DMS53 treated with DMSO at 0.1 percent for 48 hours (cell line): ENCODE data around the gene C19orf38.
"Not testable (repeated sequence)": the region's sequence is repeated elsewhere in the genome, so short reads cannot be mapped to it uniquely, and the experiment has no call there.

Experiments
- DNase-seq: peaks from one replicate; lab custom pipeline; 2025; ENCODE audit not compliant: unreplicated experiment; lab: John Stamatoyannopoulos, UW

The C19orf38 gene

GRCh38 chr19:10846500-10847202, 1.6 kb upstream of the C19orf38 start:
- DNase-seq = no peak

- no peak for DNase-seq
These were observed 2.4 kb downstream of the C19orf38 start for GRCh38 chr19:10850631-10851030.

- no peak for DNase-seq
These were observed 4.0 kb downstream of the C19orf38 start for GRCh38 chr19:10852098-10852800.

GRCh38 chr19:10852941-10853340, 4.7 kb downstream of the C19orf38 start:
- no peak for DNase-seq

GRCh38 chr19:10854350-10855089, 6.3 kb downstream of the C19orf38 start:
- no peak for DNase-seq

- DNase-seq = no peak
These were observed 7.8 kb downstream of the C19orf38 start for GRCh38 chr19:10855879-10856522.

- DNase-seq = not testable (repeated sequence)
These were observed 8.7 kb downstream of the C19orf38 start for GRCh38 chr19:10856899-10857298.

- no peak for DNase-seq
These were observed 10.1 kb downstream of the C19orf38 start for GRCh38 chr19:10858204-10858828.

GRCh38 chr19:10861103-10861651, 13.0 kb downstream of the C19orf38 start:
- DNase-seq = no peak

- DNase-seq = no peak
These were observed 14.4 kb downstream of the C19orf38 start for GRCh38 chr19:10862561-10863106.

- DNase-seq = no peak
These were observed 15.0 kb downstream of the C19orf38 start for GRCh38 chr19:10863107-10863717.

GRCh38 chr19:10864538-10864899, 16.3 kb downstream of the C19orf38 start:
- peak; percentile 23 for DNase-seq

- DNase-seq = no peak
These were observed 18.3 kb downstream of the C19orf38 start for GRCh38 chr19:10866495-10866894.

- DNase-seq = no peak
These were observed 20.8 kb downstream of the C19orf38 start for GRCh38 chr19:10868872-10869547.

GRCh38 chr19:10869872-10870311, 21.7 kb downstream of the C19orf38 start:
- not testable (repeated sequence) for DNase-seq

GRCh38 chr19:10870501-10870954, 22.3 kb downstream of the C19orf38 start:
- DNase-seq = no peak

- DNase-seq = peak; percentile 93
These were observed 22.9 kb downstream of the C19orf38 start, which contains the start of gene CARM1 for GRCh38 chr19:10870955-10871603. CARM1 (plus strand) TSS chr19:10871553; CDS start chr19:10871703, 150 bp downstream.

GRCh38 chr19:10871711-10872545, 23.7 kb downstream of the C19orf38 start:
- DNase-seq = no peak
